ENCODE data around the gene ACOX2. TPM values are rescaled to one million over a fixed set of nuclear protein-coding genes. Genes with fewer than 3 reads are reported as not detected.

ACOX2 gene
- total and polyA plus RNA-seq, 2 of the 8 experiments (the other 6 are each of a cell fraction or from before 2014, with no cell fraction given), result 3.2 to 9.2 TPM

DNA sequence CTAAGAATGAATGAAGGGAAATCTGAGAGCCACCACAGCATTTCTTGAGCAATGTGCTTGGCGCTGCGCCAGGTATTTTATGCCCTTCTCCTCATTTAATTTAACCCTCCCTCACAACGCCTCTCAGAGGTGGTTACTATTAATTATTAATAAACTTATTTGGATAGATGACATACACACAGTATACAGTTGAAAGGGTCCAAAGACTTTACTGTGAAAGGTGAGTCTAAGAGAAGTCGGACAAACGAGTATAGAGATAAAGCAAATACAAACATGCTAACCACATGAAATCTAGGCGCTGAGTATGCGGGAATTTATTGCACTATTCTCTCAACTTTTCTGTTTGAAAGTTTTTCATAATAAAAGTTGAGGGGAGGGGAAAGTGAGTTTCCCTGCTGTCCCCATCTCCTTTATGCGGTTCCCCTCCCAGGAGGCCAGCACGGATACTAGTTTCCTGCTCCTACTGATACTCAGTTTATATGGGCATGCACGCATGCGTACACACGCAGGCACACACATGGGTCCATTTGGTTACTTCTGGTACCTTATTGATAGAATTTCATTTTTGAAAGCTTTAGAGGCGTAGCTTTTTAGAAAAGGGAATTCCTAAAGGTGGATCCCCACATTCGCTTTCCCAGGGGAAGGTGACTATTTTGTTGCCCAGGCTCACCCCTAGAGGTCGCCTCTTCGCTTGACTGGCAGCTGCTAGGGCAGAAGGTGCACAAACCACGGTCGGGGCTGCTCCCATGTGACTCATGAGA, 73.6 kb downstream of the ACOX2 start (continued):
- TF ChIP-seq CHD1 (IDR thresholded peaks at IDR 0.05; ENCODE audit: low read depth, low read length) (no peak), CREB1 (IDR thresholded peaks at IDR 0.05) (peak; percentile 36; the same call in 1 of the 2 replicates), RAD21 (IDR thresholded peaks at IDR 0.05 in 1 of 2, conservative IDR thresholded peaks at IDR 0.05 in 1 of 2; ENCODE audit: low read depth in 2 of 2, low read length in 2 of 2) (peak; percentile 54 to 72), ASH2L (IDR thresholded peaks at IDR 0.05; ENCODE audit: low read length) (no peak), NRF1 (IDR thresholded peaks at IDR 0.05; ENCODE audit: low read depth, low read length) (no peak), SIRT6 (IDR thresholded peaks at IDR 0.05; ENCODE audit: low read length) (no peak), SIX5 (IDR thresholded peaks at IDR 0.05; ENCODE audit: low read depth, low read length) (no peak), MAFK (IDR thresholded peaks at IDR 0.05; ENCODE audit: low read depth, low read length) (no peak), CBX8 (IDR thresholded peaks at IDR 0.05; ENCODE audit: borderline replicate concordance, low read depth, low read length) (no peak), GABPA (IDR thresholded peaks at IDR 0.05; ENCODE audit: borderline replicate concordance, insufficient read depth, low read length) (no peak), BACH1 (IDR thresholded peaks at IDR 0.05; ENCODE audit: low read length) (no peak), HDAC2 (IDR thresholded peaks at IDR 0.05; ENCODE audit: borderline replicate concordance in 1 of 2, low read depth in 2 of 2, low read length in 2 of 2) (no peak), RBBP5 (IDR thresholded peaks at IDR 0.05; ENCODE audit: borderline replicate concordance, low read depth, low read length) (no peak), YY1 (IDR thresholded peaks at IDR 0.05; ENCODE audit: low read depth, low read length) (no peak)
- TF ChIP-seq, protein P1, sequence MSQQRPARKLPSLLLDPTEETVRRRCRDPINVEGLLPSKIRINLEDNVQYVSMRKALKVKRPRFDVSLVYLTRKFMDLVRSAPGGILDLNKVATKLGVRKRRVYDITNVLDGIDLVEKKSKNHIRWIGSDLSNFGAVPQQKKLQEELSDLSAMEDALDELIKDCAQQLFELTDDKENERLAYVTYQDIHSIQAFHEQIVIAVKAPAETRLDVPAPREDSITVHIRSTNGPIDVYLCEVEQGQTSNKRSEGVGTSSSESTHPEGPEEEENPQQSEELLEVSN (IDR thresholded peaks at IDR 0.05), result no peak
- TF ChIP-seq, protein P2, sequence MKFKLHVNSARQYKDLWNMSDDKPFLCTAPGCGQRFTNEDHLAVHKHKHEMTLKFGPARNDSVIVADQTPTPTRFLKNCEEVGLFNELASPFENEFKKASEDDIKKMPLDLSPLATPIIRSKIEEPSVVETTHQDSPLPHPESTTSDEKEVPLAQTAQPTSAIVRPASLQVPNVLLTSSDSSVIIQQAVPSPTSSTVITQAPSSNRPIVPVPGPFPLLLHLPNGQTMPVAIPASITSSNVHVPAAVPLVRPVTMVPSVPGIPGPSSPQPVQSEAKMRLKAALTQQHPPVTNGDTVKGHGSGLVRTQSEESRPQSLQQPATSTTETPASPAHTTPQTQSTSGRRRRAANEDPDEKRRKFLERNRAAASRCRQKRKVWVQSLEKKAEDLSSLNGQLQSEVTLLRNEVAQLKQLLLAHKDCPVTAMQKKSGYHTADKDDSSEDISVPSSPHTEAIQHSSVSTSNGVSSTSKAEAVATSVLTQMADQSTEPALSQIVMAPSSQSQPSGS (IDR thresholded peaks at IDR 0.05; ENCODE audit: low read length), result no peak
- TF ChIP-seq, protein P3, sequence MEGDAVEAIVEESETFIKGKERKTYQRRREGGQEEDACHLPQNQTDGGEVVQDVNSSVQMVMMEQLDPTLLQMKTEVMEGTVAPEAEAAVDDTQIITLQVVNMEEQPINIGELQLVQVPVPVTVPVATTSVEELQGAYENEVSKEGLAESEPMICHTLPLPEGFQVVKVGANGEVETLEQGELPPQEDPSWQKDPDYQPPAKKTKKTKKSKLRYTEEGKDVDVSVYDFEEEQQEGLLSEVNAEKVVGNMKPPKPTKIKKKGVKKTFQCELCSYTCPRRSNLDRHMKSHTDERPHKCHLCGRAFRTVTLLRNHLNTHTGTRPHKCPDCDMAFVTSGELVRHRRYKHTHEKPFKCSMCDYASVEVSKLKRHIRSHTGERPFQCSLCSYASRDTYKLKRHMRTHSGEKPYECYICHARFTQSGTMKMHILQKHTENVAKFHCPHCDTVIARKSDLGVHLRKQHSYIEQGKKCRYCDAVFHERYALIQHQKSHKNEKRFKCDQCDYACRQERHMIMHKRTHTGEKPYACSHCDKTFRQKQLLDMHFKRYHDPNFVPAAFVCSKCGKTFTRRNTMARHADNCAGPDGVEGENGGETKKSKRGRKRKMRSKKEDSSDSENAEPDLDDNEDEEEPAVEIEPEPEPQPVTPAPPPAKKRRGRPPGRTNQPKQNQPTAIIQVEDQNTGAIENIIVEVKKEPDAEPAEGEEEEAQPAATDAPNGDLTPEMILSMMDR (IDR thresholded peaks at IDR 0.05; ENCODE audit: control extremely low read depth in 1 of 3, insufficient read depth in 1 of 3, low read depth in 1 of 3, low read length in 3 of 3), result peak; percentile 80 to 92 (median 88)
- TF ChIP-seq, protein P4, sequence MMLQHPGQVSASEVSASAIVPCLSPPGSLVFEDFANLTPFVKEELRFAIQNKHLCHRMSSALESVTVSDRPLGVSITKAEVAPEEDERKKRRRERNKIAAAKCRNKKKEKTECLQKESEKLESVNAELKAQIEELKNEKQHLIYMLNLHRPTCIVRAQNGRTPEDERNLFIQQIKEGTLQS (IDR thresholded peaks at IDR 0.05; ENCODE audit: insufficient read depth, low read depth, low read length), result no peak

Measured in H1 (cell line).